ENCODE results near the gene PDE6G.
"Not testable (repeated sequence)": the region's sequence is repeated elsewhere in the genome, so short reads cannot be mapped to it uniquely, and the experiment has no call there.

Gene PDE6G

GRCh38 chr17:81621494-81622130 lies 34.7 kb downstream of the PDE6G start:
- DNase-seq = no peak

GRCh38 chr17:81618307-81618706 lies 38.0 kb downstream of the PDE6G start:
- DNase-seq = not testable (repeated sequence)

GRCh38 chr17:81616877-81617276 lies 39.5 kb downstream of the PDE6G start:
- DNase-seq = no peak

GRCh38 chr17:81615401-81615930 lies 40.9 kb downstream of the PDE6G start:
- DNase-seq = no peak

- no peak for DNase-seq
Measured at GRCh38 chr17:81612172-81612970, 44.0 kb downstream of the PDE6G start.

- no peak for DNase-seq
Measured at GRCh38 chr17:81609541-81610311, 46.6 kb downstream of the PDE6G start.

- DNase-seq = no peak
Measured at GRCh38 chr17:81608605-81609004, 47.7 kb downstream of the PDE6G start.

GRCh38 chr17:81608082-81608481 lies 48.3 kb downstream of the PDE6G start:
- DNase-seq = no peak

GRCh38 chr17:81607431-81607830 lies 48.9 kb downstream of the PDE6G start:
- DNase-seq = no peak

GRCh38 chr17:81603846-81604610 lies 52.3 kb downstream of the PDE6G start:
- no peak for DNase-seq

GRCh38 chr17:81601525-81602120 lies 54.7 kb downstream of the PDE6G start:
- DNase-seq = peak; percentile 68
